Motor neuron (in vitro differentiated cells): ENCODE data around the gene C3orf18. TPM values are rescaled to one million over a fixed set of nuclear protein-coding genes. Genes with fewer than 3 reads are reported as not detected.

Source experiments
- ATAC-seq, 8 experiments: fragments of 200-7000 bp; cut with Tn5 transposase; replicated peaks in 6 of 8; 2 replicates each; pipeline ENCODE4 v1.8.0; 2021; ENCODE audit warnings: mild to moderate bottlenecking in 8 of 8, moderate library complexity in 8 of 8
- H3K27ac ChIP-seq, 2 donors: fragments of 250-450 bp; sonication (Bioruptor Pico); 2 replicates each; pipeline ENCODE4 v1.9.0; 2021; ENCODE audit warnings: antibody characterized with exemption in 2 of 2, mild to moderate bottlenecking in 2 of 2, moderate library complexity in 1 of 2
- H3K4me1 ChIP-seq, 2 donors: fragments of 250-450 bp; sonication (Bioruptor Pico); replicated peaks in 1 of 2; 2 replicates each; pipeline ENCODE4 v1.6.1; 2021; ENCODE audit warnings: antibody characterized with exemption in 2 of 2, mild to moderate bottlenecking in 2 of 2, moderate library complexity in 1 of 2
- H3K4me3 ChIP-seq, 5 donors: fragments of 250-450 bp; sonication (Bioruptor Pico); 2 replicates each; pipeline ENCODE4 v1.9.0; 2021; ENCODE audit warnings: antibody characterized with exemption in 5 of 5, mild to moderate bottlenecking in 5 of 5, moderate library complexity in 4 of 5
- WGBS, 10 experiments: fragments of 450-650 bp; shearing (Covaris generic); methylation state at CpG; one replicate each; pipeline ENCODE4 v1.0.0; 2022; 5-methylcytosine and 5-hydroxymethylcytosine counted together
- in situ Hi-C, 9 experiments: fragments of 400-800 bp; cut with MboI; loops; one replicate each; pipeline ENCODE4 v1.15.0; 2021; ENCODE audit warnings: low sequenced_read_pairs in 9 of 9, low pct_unique_long_range_greater_than_20kb in 2 of 9; ENCODE audit not compliant: unreplicated experiment in 9 of 9
- total RNA-seq, 8 experiments: library from RNA; unstranded; fragments of 300-600 nt; gene quantifications; 2 replicates each; pipeline versions ENCODE4 v1.2.3 to v1.2.4, GENCODE V29; 2022

C3orf18 gene
- 10 to 100 TPM in 5 of 8 experiments, 1 to 10 TPM in 3; 7.4 to 12.3 (median 10.7) TPM for total RNA-seq

DNA sequence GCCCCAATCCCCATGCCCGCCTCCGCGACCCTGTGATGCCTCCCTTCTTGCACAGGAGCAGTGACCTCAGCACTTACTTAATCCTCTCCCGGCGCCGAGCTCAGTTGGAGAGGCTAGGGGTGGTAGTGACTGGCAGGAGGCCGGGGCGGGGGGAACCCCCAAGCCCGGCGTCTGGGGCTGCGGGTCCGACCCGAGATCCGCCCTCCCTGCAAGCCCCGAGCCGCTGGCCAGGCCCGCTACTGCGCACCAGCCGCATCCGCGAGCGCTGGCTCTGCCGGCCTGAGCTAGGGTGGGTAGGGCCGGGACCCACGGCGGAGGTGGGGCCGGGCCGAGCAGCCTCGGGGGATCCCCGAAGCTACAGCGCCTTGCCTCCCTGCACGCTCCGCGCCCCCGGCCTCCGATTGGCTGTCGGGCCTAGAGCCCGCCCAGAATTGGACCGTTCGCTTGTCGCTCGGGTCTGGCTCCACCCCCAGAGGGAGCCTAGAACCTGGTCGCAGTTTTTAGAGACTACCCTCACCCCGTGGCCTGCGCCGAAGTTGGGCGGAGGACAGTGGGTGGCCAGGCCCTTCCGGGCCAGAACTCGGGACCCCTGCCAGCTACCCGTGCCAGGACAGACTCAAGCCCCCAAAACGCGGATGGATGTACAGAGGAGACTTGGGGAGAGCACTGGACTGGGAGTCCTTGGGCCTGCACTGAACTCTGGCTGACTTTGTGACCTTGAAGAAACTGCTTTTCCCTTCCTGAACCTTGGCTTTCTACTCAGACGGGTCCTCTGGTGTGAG is at the start of gene C3orf18:
Gene C3orf18 (minus strand): TSS at position 362 of the 782 bp plus-strand sequence. CDS start 2,048 bp downstream, outside the sequence.
- in situ Hi-C loops, result no loop called here
- Histone ChIP-seq H3K4me3 (peak within 1 kb of the TSS; percentile 58 to 81 (median 68)), H3K27ac (no peak within 1 kb of the TSS), H3K4me1 (peaks cover 12 to 14% of the 10 kb centered on the region in 2 donors)
- WGBS, 10 experiments, result 0 to 8% (median 0%) methylated on average over 1 to 10 of the region's 53 CpGs; no CpG with 5 or more reads in 7 of the 10 experiments
- peak; percentile 52 to 75 (median 65) for ATAC-seq

DNA sequence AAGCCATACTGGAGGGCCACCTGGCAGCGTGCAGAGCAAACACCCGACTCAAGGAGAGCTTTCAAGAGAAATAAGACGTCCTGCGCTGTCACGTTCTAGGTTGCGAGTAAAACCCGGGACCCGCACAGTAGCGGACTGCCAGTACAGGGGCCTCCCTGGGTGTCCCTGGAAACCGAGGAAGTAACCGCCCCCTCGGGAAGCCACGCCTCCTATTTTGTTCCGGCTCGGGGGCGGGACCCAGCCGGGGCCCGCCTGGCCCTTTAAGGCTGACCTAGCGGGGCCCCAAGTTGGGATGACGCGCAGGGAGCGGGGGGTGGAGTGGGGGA is 49.2 kb upstream of the C3orf18 start:
- 0% methylated on average over 1 to 15 of the region's 22 CpGs; no CpG with 5 or more reads in 3 of the 10 experiments for WGBS, 10 experiments
- H3K4me1 ChIP-seq, result peaks cover 6 to 8% of the 10 kb centered on the region in 2 donors
- peak; percentile 27 to 78 (median 70) for ATAC-seq
- peak overlapping the region in 1 of 2 donors; percentile 21 for H3K27ac ChIP-seq
- H3K4me3 ChIP-seq, result peak overlapping the region; percentile 58 to 97 (median 88)
- in situ Hi-C loops, result loop anchor here in 8 of 9 experiments (25.0 kb wide), 2 partner anchors 746 to 771 kb away; partner anchors contain the start of genes MANF (in 3 of the 8) and RBM15B (in 3 of the 8)

DNA sequence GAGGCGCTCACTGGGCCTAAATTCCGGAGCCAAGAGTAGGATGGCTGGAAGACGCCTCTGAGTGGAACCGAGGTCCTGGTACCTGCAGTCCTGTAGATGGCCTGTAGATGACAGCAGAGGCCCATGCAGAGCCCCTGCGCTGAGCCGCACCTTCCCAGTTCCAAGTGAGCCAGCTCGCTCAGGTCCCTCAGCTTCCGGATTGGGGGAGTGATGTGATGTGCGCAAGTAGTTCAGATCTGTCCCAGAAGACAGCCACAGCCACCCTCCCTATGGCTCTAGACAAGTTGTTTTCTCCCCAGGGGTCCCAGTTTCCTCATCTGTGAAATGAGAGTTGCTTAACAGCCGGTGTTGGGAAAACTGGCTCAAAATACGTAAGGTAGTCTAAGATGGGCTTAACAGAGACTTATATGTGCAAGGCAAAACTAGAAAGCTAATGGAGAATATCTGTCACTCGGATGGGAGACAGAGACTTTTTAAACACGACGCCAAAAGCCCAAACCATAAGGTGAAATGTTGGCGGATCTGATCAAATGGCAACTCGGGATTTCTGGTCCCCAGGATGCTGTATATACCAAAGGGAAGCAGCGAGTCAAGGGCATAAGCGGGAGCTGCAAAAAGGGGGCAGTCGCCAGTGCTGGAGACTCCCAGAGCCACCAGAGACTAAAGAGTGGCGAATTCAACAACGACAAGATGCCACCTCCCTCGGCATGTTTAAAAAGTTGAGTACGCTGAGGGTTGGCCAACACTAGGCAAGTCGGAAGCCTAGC is 48.6 kb upstream of the C3orf18 start:
- in situ Hi-C loops, result loop anchor here in 8 of 9 experiments (25.0 kb wide), 2 partner anchors 746 to 771 kb away; partner anchors contain the start of genes MANF (in 3 of the 8) and RBM15B (in 3 of the 8)
- peak; percentile 3 to 37 (median 27) for ATAC-seq
- Histone ChIP-seq H3K27ac (peak overlapping the region in 1 of 2 donors; percentile 21), H3K4me1 (peaks cover 6 to 8% of the 10 kb centered on the region in 2 donors), H3K4me3 (peak overlapping the region; percentile 58 to 97 (median 88))
- WGBS, 10 experiments, result 0 to 20% (median 1%) methylated on average over 1 to 16 of the region's 24 CpGs; no CpG with 5 or more reads in 2 of the 10 experiments

DNA sequence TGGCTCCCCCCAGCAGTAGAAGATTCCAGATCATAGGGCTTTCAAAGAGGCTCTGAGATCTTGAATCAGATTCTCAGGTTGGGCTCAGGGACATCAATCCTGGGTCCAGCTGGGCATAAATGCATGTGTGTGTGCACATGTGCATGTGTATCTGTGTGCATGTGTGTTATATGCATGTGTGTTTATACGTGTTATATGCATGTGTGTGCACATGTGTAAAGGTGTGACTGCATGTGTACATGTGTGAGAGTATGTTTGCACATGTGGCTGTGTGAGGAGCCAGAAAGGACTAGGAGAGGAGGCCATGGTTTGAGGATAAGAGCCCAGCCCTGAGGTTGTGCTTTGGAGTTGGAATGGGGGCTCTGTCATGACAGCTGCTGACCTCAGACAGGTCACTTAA is 47.6 kb upstream of the C3orf18 start:
- no peak overlapping the region for H3K27ac ChIP-seq
- no peak overlapping the region for H3K4me3 ChIP-seq
- in situ Hi-C loops, result loop anchor here in 8 of 9 experiments (25.0 kb wide), 2 partner anchors 747 to 772 kb away; partner anchors contain the start of genes MANF (in 3 of the 8) and RBM15B (in 3 of the 8)
- WGBS, 10 experiments, result 0 to 40% (median 0%) methylated on average over 1 of the region's 1 CpG; no CpG with 5 or more reads in 7 of the 10 experiments
- peaks cover 13 to 15% of the 10 kb centered on the region in 2 donors for H3K4me1 ChIP-seq
- no peak for ATAC-seq

DNA sequence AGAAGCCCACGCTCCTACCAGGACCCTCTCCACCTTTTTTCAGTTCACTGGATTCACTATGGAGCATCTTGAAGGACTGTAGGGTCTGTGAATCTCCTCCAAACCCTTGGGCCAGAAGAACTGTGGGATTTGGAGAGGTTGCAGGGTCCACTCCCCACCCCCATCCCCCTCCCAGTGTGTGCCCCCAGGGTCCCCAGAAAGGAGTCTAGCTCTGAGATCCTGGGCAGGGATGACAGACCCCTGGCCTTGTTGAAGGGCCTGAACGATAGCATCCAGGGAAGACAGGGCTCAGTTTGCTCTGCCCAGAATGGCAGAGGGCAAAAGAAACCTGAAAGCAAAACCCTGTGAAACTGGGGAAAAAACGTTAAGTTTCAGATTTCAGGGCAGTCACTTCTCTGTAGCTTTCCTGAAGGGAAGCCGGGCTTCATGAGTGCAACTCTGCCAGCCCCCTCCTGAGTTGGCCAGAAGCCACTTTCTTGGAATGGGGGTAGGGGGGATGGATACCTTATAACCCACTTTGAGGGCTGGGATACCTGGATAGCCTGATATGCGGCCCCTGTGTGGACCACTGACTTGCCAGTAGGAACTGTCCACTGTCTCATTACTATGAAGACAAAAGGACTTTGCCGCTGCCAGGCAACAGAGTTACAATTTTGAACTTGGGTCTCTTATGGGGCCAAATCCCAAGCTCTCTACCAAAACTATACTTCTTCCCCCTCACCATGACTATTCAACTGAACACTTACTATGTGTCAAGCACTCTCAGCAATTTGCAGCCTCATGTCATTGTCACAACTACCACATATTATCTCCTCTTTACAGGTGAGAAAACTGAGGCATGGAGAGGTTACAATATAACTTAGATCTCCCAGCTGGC is 45.7 kb upstream of the C3orf18 start:
- Histone ChIP-seq H3K4me1 (peaks cover 12 to 14% of the 10 kb centered on the region in 2 donors), H3K4me3 (no peak overlapping the region), H3K27ac (no peak overlapping the region)
- no peak for ATAC-seq
- 30 to 100% (median 100%) methylated on average over 1 to 2 of the region's 6 CpGs; no CpG with 5 or more reads in 5 of the 10 experiments for WGBS, 10 experiments
- in situ Hi-C loops, result loop anchor here in 8 of 9 experiments (5.0 to 25.0 kb wide), 3 partner anchors 41 to 774 kb away; partner anchors contain the start of genes MANF (in 3 of the 8) and RBM15B (in 3 of the 8)

DNA sequence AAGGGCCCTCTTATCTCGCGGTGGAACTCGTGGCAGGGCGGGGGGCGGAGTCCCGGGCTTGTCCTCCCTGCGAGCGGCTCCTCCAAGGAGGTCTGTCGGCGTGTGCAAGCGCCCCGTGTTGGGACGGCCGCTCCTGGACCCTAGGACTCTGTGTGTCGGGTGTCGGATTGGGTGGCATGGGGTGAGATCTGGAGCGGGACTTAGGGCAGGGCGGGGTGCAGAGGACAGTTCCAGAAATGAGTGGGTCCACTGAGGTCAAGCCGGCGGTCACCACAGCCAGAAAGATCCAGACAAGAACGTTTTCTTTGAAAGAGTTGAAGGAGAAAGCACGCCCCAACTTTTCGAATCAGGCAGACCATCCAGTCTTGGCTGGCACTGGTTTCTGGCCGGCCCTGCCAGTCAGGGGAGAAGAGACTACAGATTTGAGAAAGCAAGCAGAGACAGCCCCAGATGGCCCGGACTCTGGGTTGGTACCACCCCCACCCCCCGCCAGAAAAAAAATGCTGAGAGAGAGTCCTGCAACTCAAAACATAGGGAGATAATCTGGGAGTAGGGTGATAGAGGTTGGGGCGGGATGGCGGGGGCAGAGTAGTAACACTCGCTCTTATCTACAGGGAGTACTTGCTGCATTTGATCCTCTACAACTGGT is 44.8 kb upstream of the C3orf18 start:
- ATAC-seq, result no peak
- WGBS, 10 experiments, result 5 to 37% (median 24%) methylated on average over 2 to 11 of the region's 29 CpGs; no CpG with 5 or more reads in 2 of the 10 experiments
- peaks cover 6 to 9% of the 10 kb centered on the region in 2 donors for H3K4me1 ChIP-seq
- H3K4me3 ChIP-seq, result peak overlapping the region; percentile 35 to 66 (median 47)
- in situ Hi-C loops, result loop anchor here in 8 of 9 experiments (5.0 to 25.0 kb wide), 3 partner anchors 40 to 775 kb away; partner anchors contain the start of genes MANF (in 3 of the 8) and RBM15B (in 3 of the 8)
- H3K27ac ChIP-seq, result peak overlapping the region in 1 of 2 donors; percentile 11

DNA sequence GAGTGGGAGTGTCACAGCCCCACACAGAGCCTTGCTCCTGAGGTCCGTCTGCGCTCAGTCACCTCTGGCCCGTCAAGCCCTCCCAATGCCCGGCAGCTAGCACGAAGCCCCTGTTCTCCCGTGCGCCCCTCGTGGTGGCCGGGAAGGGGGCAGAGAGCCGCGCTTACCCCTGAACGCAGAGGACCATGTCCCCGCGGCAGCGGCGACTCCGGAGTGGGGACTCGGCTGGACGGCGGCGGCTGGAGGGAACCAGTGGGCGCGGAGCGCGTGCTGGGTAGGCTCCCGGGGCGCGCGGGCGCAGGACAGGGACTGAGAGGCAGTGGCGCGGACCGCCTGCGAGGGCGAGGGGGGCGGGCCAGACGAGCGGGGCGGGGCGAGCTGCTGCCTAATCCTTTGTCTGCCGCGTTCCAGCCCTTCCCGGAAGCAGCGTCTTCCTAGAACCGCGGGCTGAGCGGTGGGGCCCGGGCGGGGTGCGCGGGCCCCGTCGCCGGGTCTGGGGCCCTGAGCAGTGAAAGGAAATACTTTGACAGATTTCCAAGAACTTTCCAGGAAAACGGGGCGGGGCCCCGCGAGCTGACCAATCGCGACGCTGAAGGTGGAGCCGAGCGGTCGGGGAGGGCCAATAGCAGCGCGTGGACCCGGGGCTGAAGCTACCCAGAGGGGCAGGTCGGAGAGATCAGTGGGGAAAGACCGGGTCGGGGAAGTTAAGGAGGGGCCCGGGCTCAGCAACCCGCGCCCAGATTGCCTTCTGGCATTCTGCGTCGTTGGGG is 44.1 kb upstream of the C3orf18 start, which contains the start of gene CISH:
Gene CISH (minus strand): TSS at position 311 of the 770 bp plus-strand sequence. CDS start 124 bp downstream, at position 187.
- H3K4me3 ChIP-seq, result peak within 1 kb of the TSS; percentile 35 to 66 (median 47)
- 0% methylated on average over 12 of the region's 75 CpGs; no CpG with 5 or more reads in 9 of the 10 experiments for WGBS, 10 experiments
- in situ Hi-C loops, result loop anchor here in 8 of 9 experiments (5.0 to 25.0 kb wide), 3 partner anchors 39 to 776 kb away; partner anchors contain the start of genes MANF (in 3 of the 8) and RBM15B (in 3 of the 8)
- peaks cover 6 to 9% of the 10 kb centered on the region in 2 donors for H3K4me1 ChIP-seq
- ATAC-seq, result peak; percentile 73 to 85 (median 82)
- peak within 1 kb of the TSS in 1 of 2 donors; percentile 15 for H3K27ac ChIP-seq

DNA sequence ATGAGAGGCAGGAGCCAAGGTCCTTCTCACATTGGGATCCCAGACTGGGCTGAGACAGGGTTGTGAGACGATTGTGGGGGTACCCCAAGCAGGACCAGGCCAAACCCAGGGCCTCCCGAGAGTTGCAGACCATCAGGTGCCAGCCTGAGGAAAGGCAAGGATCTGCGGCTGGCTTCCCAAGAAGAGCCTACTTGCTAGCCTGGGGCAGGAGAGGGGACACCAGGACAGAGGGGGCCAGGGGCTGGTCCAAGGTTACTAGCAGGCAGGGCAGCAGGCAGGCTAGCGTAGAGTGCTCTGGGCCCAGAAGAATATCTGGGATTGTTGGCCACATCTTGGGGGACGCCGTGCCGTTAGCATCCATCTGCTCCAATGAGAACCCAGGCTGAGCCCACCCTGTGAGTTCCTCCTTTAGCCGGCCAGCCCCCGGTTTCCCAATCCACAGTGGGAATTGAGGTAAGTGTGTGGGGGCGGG is 43.5 kb upstream of the C3orf18 start:
- in situ Hi-C loops, result loop anchor here in 8 of 9 experiments (5.0 to 25.0 kb wide), 3 partner anchors 39 to 776 kb away; partner anchors contain the start of genes MANF (in 3 of the 8) and RBM15B (in 3 of the 8)
- peak in 1 of 8 experiments; percentile 0 for ATAC-seq
- 0 to 22% methylated on average over 1 to 5 of the region's 10 CpGs; no CpG with 5 or more reads in 8 of the 10 experiments for WGBS, 10 experiments
- H3K4me3 ChIP-seq, result peak overlapping the region; percentile 35 to 66 (median 47)
- no peak overlapping the region for H3K27ac ChIP-seq
- peaks cover 6 to 9% of the 10 kb centered on the region in 2 donors for H3K4me1 ChIP-seq

DNA sequence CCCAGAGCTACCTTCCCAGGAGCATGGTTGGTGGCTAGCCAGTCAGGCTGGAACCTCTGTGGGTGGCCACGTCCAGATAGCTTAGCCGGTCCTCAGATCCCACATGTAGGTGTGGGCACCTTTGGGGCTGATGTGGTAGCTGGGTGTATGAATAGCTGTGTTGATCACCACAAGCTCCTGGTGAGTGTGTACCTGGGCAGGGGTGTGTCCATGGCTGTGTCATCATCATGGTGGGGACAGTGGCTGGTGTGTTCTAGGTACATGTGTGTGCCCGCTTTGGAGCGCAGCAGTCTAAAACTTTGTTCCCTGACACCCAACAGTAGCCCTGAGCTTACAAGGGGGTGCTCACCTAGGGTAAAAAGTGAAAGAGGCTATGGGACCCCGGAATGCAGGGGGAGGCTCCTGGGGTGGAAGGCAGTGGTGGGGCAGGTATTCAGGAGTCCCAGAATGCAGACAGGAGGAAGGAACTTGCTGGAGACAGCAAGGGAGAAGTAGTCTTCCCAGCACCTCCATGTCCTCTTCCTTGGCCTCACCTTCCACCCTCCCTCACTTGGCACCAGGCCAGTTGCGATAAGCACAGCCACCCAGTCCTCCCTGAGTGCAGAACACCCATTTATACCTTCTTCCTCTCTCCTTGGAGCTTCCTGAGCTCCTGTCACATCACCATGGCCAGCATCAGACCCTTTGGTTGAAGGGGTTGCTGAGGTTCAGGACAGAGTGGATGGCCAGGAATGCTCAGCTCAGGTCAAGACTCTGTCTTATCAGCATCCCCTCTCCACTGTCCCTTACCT is 42.8 kb upstream of the C3orf18 start:
- no peak for ATAC-seq
- in situ Hi-C loops, result loop anchor here in 8 of 9 experiments (5.0 to 25.0 kb wide), 3 partner anchors 38 to 777 kb away; partner anchors contain the start of genes MANF (in 3 of the 8) and RBM15B (in 3 of the 8)
- peak overlapping the region in 4 of 5 donors; percentile 35 to 66 (median 46) for H3K4me3 ChIP-seq
- WGBS, 10 experiments, result 25 to 100% (median 100%) methylated on average over 1 to 2 of the region's 6 CpGs; no CpG with 5 or more reads in 5 of the 10 experiments
- H3K4me1 ChIP-seq, result peaks cover 6 to 9% of the 10 kb centered on the region in 2 donors
- H3K27ac ChIP-seq, result no peak overlapping the region

DNA sequence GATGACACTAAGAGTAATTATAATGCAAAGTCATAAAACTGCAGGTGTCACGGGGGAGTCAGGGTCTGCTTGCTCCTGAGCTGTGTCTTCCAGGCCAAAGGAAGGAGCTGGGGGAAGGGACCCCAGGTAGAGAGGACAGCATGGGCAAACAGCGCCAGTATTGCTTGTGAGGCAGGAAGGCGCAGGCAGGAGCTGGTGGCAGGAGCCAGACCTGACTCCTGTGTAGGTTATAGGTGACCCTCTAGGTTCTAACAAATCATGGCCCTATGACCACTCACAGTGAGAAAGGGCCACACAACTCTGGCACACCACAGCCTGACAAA is 42.2 kb upstream of the C3orf18 start:
- in situ Hi-C loops, result loop anchor here in 8 of 9 experiments (5.0 to 25.0 kb wide), 3 partner anchors 37 to 778 kb away; partner anchors contain the start of genes MANF (in 3 of the 8) and RBM15B (in 3 of the 8)
- ATAC-seq, result no peak
- peaks cover 6 to 9% of the 10 kb centered on the region in 2 donors for H3K4me1 ChIP-seq
- H3K4me3 ChIP-seq, result no peak overlapping the region
- H3K27ac ChIP-seq, result no peak overlapping the region
- WGBS, 10 experiments, result 67 to 85% (median 80%) methylated on average over 1 to 3 of the region's 3 CpGs; no CpG with 5 or more reads in 7 of the 10 experiments
